Cerebellar nuclear complex (tissue), 1 donor: Measurements from ENCODE around the gene CCDC187.
"Not testable (repeated sequence)": the region's sequence is repeated elsewhere in the genome, so short reads cannot be mapped to it uniquely, and the experiment has no call there.

Experiments used
- DNase-seq, 2 experiments: peaks; one replicate each; lab custom pipeline; 2025; lab: John Stamatoyannopoulos, UW

Gene CCDC187

GRCh38 chr9:136303825-136304416 is at the start of gene CCDC187:
Gene CCDC187, minus strand, starts transcription at chr9:136304094. Its CDS starts 264 bp downstream, at chr9:136303830.
- DNase-seq, result no peak

- DNase-seq, result no peak
These were observed 49.2 kb upstream of the CCDC187 start for GRCh38 chr9:136353088-136353487.

- no peak for DNase-seq
These were observed 48.8 kb upstream of the CCDC187 start for GRCh38 chr9:136352682-136353081.

- not testable (repeated sequence) for DNase-seq
These were observed 48.0 kb upstream of the CCDC187 start for GRCh38 chr9:136351868-136352267.

GRCh38 chr9:136351252-136351800 is 47.4 kb upstream of the CCDC187 start:
- DNase-seq, result no peak

GRCh38 chr9:136349546-136349945 is 45.7 kb upstream of the CCDC187 start:
- DNase-seq, result no peak

- no peak for DNase-seq
These were observed 44.8 kb upstream of the CCDC187 start for GRCh38 chr9:136348691-136349090.

- no peak for DNase-seq
These were observed 43.8 kb upstream of the CCDC187 start for GRCh38 chr9:136347472-136348256.

GRCh38 chr9:136346927-136347465 is 43.1 kb upstream of the CCDC187 start:
- DNase-seq, result no peak

GRCh38 chr9:136346157-136346481 is 42.2 kb upstream of the CCDC187 start:
- no peak for DNase-seq

- no peak for DNase-seq
These were observed 41.6 kb upstream of the CCDC187 start for GRCh38 chr9:136345281-136346156.

- DNase-seq, result no peak
These were observed 40.8 kb upstream of the CCDC187 start for GRCh38 chr9:136344544-136345280.

GRCh38 chr9:136343884-136344269 is 40.0 kb upstream of the CCDC187 start:
- DNase-seq, result no peak

- DNase-seq, result no peak
These were observed 39.4 kb upstream of the CCDC187 start for GRCh38 chr9:136343121-136343883.

GRCh38 chr9:136342181-136343120 is 38.6 kb upstream of the CCDC187 start:
- no peak for DNase-seq

GRCh38 chr9:136341769-136342168 is 37.9 kb upstream of the CCDC187 start:
- no peak for DNase-seq

- DNase-seq, result no peak
These were observed 37.3 kb upstream of the CCDC187 start for GRCh38 chr9:136341042-136341655.

GRCh38 chr9:136340356-136341041 is 36.6 kb upstream of the CCDC187 start:
- no peak for DNase-seq

GRCh38 chr9:136339958-136340310 is 36.0 kb upstream of the CCDC187 start:
- DNase-seq, result no peak
